PFSK-1 (cell line): ENCODE results near the gene PAQR7.

Experiments used
- FOXP2 ChIP-seq: optimal IDR thresholded peaks from 2 replicates; pipeline ENCODE3; 2011; ENCODE audit warnings: borderline replicate concordance, control low read depth, inconsistent platforms; ENCODE audit not compliant: insufficient read depth; ENCODE audit errors: extremely low read length, extremely low read depth
- POLR2AphosphoS5 ChIP-seq: IDR thresholded peaks from 2 replicates; pipeline ENCODE4 v1.6.1; 2012; ENCODE audit warnings: low read depth, mild to moderate bottlenecking, control low read depth, low read length, moderate library complexity
- SIN3A ChIP-seq: IDR thresholded peaks from 2 replicates; pipeline ENCODE4 v1.6.1; 2012; ENCODE audit warnings: mild to moderate bottlenecking, low read length, moderate library complexity, borderline replicate concordance; ENCODE audit not compliant: insufficient read depth
- TAF1 ChIP-seq: IDR thresholded peaks from 2 replicates; pipeline ENCODE4 v1.6.1; 2012; ENCODE audit warnings: low read length, control low read depth, borderline replicate concordance; ENCODE audit not compliant: insufficient read depth
- TF ChIP-seq, protein P1 (sequence below), 2 experiments: IDR thresholded peaks; 2 replicates each; pipeline versions ENCODE4 v1.6.1 to v1.8.0; 2011 to 2012; ENCODE audit warnings: low read depth in 2 of 2, low read length in 2 of 2, control low read depth in 1 of 2, inconsistent platforms in 1 of 2, mild to moderate bottlenecking in 1 of 2, moderate library complexity in 1 of 2; ENCODE audit not compliant: insufficient read depth in 1 of 2

The PAQR7 gene

GRCh38 chr1:25813071-25813733 lies 62.3 kb downstream of the PAQR7 start:
- TF ChIP-seq SIN3A (no peak), FOXP2 (no peak), POLR2AphosphoS5 (no peak), TAF1 (no peak)
- TF ChIP-seq, protein P1, sequence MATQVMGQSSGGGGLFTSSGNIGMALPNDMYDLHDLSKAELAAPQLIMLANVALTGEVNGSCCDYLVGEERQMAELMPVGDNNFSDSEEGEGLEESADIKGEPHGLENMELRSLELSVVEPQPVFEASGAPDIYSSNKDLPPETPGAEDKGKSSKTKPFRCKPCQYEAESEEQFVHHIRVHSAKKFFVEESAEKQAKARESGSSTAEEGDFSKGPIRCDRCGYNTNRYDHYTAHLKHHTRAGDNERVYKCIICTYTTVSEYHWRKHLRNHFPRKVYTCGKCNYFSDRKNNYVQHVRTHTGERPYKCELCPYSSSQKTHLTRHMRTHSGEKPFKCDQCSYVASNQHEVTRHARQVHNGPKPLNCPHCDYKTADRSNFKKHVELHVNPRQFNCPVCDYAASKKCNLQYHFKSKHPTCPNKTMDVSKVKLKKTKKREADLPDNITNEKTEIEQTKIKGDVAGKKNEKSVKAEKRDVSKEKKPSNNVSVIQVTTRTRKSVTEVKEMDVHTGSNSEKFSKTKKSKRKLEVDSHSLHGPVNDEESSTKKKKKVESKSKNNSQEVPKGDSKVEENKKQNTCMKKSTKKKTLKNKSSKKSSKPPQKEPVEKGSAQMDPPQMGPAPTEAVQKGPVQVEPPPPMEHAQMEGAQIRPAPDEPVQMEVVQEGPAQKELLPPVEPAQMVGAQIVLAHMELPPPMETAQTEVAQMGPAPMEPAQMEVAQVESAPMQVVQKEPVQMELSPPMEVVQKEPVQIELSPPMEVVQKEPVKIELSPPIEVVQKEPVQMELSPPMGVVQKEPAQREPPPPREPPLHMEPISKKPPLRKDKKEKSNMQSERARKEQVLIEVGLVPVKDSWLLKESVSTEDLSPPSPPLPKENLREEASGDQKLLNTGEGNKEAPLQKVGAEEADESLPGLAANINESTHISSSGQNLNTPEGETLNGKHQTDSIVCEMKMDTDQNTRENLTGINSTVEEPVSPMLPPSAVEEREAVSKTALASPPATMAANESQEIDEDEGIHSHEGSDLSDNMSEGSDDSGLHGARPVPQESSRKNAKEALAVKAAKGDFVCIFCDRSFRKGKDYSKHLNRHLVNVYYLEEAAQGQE (IDR thresholded peaks at IDR 0.05; ENCODE audit: insufficient read depth in 1 of 2, low read depth in 2 of 2, low read length in 2 of 2), result no peak
